HEK293 (cell line): ENCODE results near the gene BCL7A.

ENCODE experiments used
- CTCF ChIA-PET: fragments of 350-600 bp; formaldehyde crosslinking; extraction: SDS; loops from one replicate; lab custom pipeline; 2021; ENCODE audit warnings: antibody characterized with exemption; lab: Yijun Ruan, JAX
- POLR2A ChIA-PET: fragments of 300-600 bp; formaldehyde crosslinking; extraction: SDS; loops from one replicate; lab custom pipeline; 2020; ENCODE audit warnings: antibody characterized with exemption, inconsistent platforms; lab: Yijun Ruan, JAX
- H3K27ac ChIP-seq: fragments of 200-500 bp; sonication (Bioruptor generic); 2 replicates; pipeline ENCODE4 v1.5.1; 2014; ENCODE audit warnings: low read depth, low read length, control low read depth, inconsistent platforms; ENCODE audit errors: extremely low read depth
- H3K36me3 ChIP-seq, 2 experiments: fragments of 200-500 bp in 1 of 2; sonication (Bioruptor generic) in 1 of 2; 1 replicate in 1 of 2; 2 replicates in 1 of 2; pipeline ENCODE4 v1.5.1; 2014 to 2017; ENCODE audit warnings: inconsistent platforms in 2 of 2, low read length in 2 of 2; ENCODE audit not compliant: control insufficient read depth in 2 of 2, insufficient read depth in 1 of 2
- H3K4me1 ChIP-seq: fragments of 200-500 bp; sonication (Bioruptor generic); 2 replicates; pipeline ENCODE4 v1.5.1; 2014; ENCODE audit warnings: mild to moderate bottlenecking, low read length, inconsistent platforms; ENCODE audit not compliant: control insufficient read depth, insufficient read depth
- H3K4me3 ChIP-seq: 2 replicates; pipeline ENCODE4 v1.5.1; 2011; ENCODE audit warnings: low read depth, mild to moderate bottlenecking, control low read depth, low read length, moderate library complexity
- H3K9me3 ChIP-seq: fragments of 200-500 bp; sonication (Bioruptor generic); 2 replicates; pipeline ENCODE4 v1.5.1; 2014; ENCODE audit warnings: low read depth, low read length, inconsistent platforms; ENCODE audit not compliant: control insufficient read depth, insufficient read depth
- BCL11B ChIP-seq: fragments of 450-650 bp; formaldehyde crosslinking; IDR thresholded peaks from 2 replicates; pipeline ENCODE4 v1.5.1; 2016; ENCODE audit warnings: low read depth, missing biosample characterization, missing genetic modification characterization
- KLF7 ChIP-seq: fragments of 450-650 bp; formaldehyde crosslinking; IDR thresholded peaks from 2 replicates; pipeline ENCODE4 v1.5.1; 2016; ENCODE audit warnings: missing biosample characterization, missing genetic modification characterization, borderline replicate concordance
- MZF1 ChIP-seq: fragments of 450-650 bp; formaldehyde crosslinking; IDR thresholded peaks from 2 replicates; pipeline ENCODE4 v1.5.1; 2017; ENCODE audit warnings: missing biosample characterization, missing genetic modification characterization, borderline replicate concordance
- PRDM4 ChIP-seq: fragments of 450-650 bp; formaldehyde crosslinking; IDR thresholded peaks from 2 replicates; pipeline ENCODE4 v1.5.1; 2017; ENCODE audit warnings: missing biosample characterization, missing genetic modification characterization
- TRIM28 ChIP-seq: IDR thresholded peaks from 2 replicates; pipeline ENCODE4 v1.6.1; 2011; ENCODE audit warnings: low read length, control low read depth, borderline replicate concordance
- WT1 ChIP-seq: fragments of 450-650 bp; formaldehyde crosslinking; IDR thresholded peaks from 2 replicates; pipeline ENCODE4 v1.5.1; 2016; ENCODE audit warnings: missing biosample characterization, missing genetic modification characterization
- YY1 ChIP-seq: fragments of 450-650 bp; formaldehyde crosslinking; IDR thresholded peaks from 2 replicates; pipeline ENCODE4 v1.5.1; 2018; ENCODE audit warnings: missing biosample characterization, missing genetic modification characterization
- ZFP41 ChIP-seq: fragments of 450-650 bp; formaldehyde crosslinking; IDR thresholded peaks from 2 replicates; pipeline ENCODE4 v1.5.1; 2016; ENCODE audit warnings: missing biosample characterization, missing genetic modification characterization, borderline replicate concordance
- ZNF133 ChIP-seq: fragments of 450-650 bp; formaldehyde crosslinking; IDR thresholded peaks from 2 replicates; pipeline ENCODE4 v1.5.1; 2016; ENCODE audit warnings: missing biosample characterization, missing genetic modification characterization
- ZNF184 ChIP-seq: fragments of 450-650 bp; IDR thresholded peaks from 2 replicates; pipeline ENCODE4 v1.5.1; 2018; ENCODE audit warnings: missing biosample characterization, mild to moderate bottlenecking, missing genetic modification characterization
- ZNF239 ChIP-seq: fragments of 450-650 bp; formaldehyde crosslinking; IDR thresholded peaks from 2 replicates; pipeline ENCODE4 v1.5.1; 2016; ENCODE audit warnings: missing biosample characterization, missing genetic modification characterization
- ZNF26 ChIP-seq: fragments of 450-650 bp; formaldehyde crosslinking; IDR thresholded peaks from 2 replicates; pipeline ENCODE4 v1.5.1; 2016; ENCODE audit warnings: missing biosample characterization, missing genetic modification characterization
- ZNF311 ChIP-seq: fragments of 450-650 bp; formaldehyde crosslinking; IDR thresholded peaks from 2 replicates; pipeline ENCODE4 v1.5.1; 2017; ENCODE audit warnings: missing biosample characterization, missing genetic modification characterization, borderline replicate concordance
- ZNF324 ChIP-seq: fragments of 450-650 bp; formaldehyde crosslinking; IDR thresholded peaks from 2 replicates; pipeline ENCODE4 v1.5.1; 2016; ENCODE audit warnings: missing biosample characterization, missing genetic modification characterization
- ZNF449 ChIP-seq: fragments of 450-650 bp; formaldehyde crosslinking; IDR thresholded peaks from 2 replicates; pipeline ENCODE4 v1.5.1; 2017; ENCODE audit warnings: missing biosample characterization, mild to moderate bottlenecking, missing genetic modification characterization, moderate library complexity
- ZNF48 ChIP-seq: fragments of 450-650 bp; formaldehyde crosslinking; IDR thresholded peaks from 2 replicates; pipeline ENCODE4 v1.5.1; 2016; ENCODE audit warnings: missing biosample characterization, missing genetic modification characterization
- ZNF548 ChIP-seq: fragments of 450-650 bp; formaldehyde crosslinking; IDR thresholded peaks from 2 replicates; pipeline ENCODE4 v1.5.1; 2016; ENCODE audit warnings: missing biosample characterization, missing genetic modification characterization
- ZNF585B ChIP-seq: fragments of 450-650 bp; formaldehyde crosslinking; IDR thresholded peaks from 2 replicates; pipeline ENCODE4 v1.5.1; 2016; ENCODE audit warnings: missing biosample characterization, missing genetic modification characterization
- ZNF626 ChIP-seq: fragments of 450-650 bp; sonication (Bioruptor Pico); formaldehyde crosslinking; IDR thresholded peaks from 2 replicates; pipeline ENCODE4 v1.5.1; 2018; ENCODE audit warnings: missing biosample characterization, missing genetic modification characterization, inconsistent platforms
- ZNF76 ChIP-seq: fragments of 450-650 bp; formaldehyde crosslinking; IDR thresholded peaks from 2 replicates; pipeline ENCODE4; 2016; ENCODE audit warnings: low read depth, missing biosample characterization, missing genetic modification characterization, borderline replicate concordance
- ZSCAN4 ChIP-seq: fragments of 450-650 bp; formaldehyde crosslinking; IDR thresholded peaks from 2 replicates; pipeline ENCODE4 v1.5.1; 2017; ENCODE audit warnings: missing biosample characterization, missing genetic modification characterization

The BCL7A gene

GRCh38 chr12:122023339-122024131, 1.9 kb downstream of the BCL7A start (continued):
- TF ChIP-seq ZNF324 (no peak), ZNF449 (tag by site-specific recombination) (no peak; the same call in 1 of the 2 replicates), BCL11B (tag by site-specific recombination) (no peak), ZNF548 (tag by site-specific recombination) (no peak), YY1 (peak; percentile 83), ZNF239 (no peak), TRIM28 (no peak), ZNF626 (tag by site-specific recombination) (no peak), ZFP41 (no peak), ZNF133 (tag by site-specific recombination) (no peak), PRDM4 (tag by site-specific recombination) (no peak), ZNF184 (tag by site-specific recombination) (no peak), ZNF76 (tag by site-specific recombination) (no peak), ZSCAN4 (tag by site-specific recombination) (peak; percentile 78), WT1 (tag by site-specific recombination) (no peak), ZNF26 (tag by site-specific recombination) (no peak), KLF7 (no peak), ZNF585B (tag by site-specific recombination) (no peak)

- ChIA-PET POLR2A (interaction anchor here (1.5 to 1.8 kb wide), 2 partner anchors 39 to 136 kb away, joined by 3 to 4 read pairs; partner anchors contain the start of gene PSMD9), CTCF (interaction anchor here (0.5 to 1.2 kb wide), 2 partner anchors 12 to 107 kb away, joined by 3 to 4 read pairs; no protein-coding TSS in a partner anchor)
- peak overlapping the region; percentile 77; the same call in 1 of the 2 replicates for H3K27ac ChIP-seq
- H3K9me3 ChIP-seq: no peaks in the 10 kb centered on the region
- no peak for TF ChIP-seq MZF1 (tag by site-specific recombination)
- TF ChIP-seq ZNF48 (tag by site-specific recombination): no peak
- no peak for TF ChIP-seq ZNF311 (tag by site-specific recombination)
- H3K4me3 ChIP-seq: peak overlapping the region; percentile 71
- H3K4me1 ChIP-seq: peaks cover 4% of the 10 kb centered on the region
- H3K36me3 ChIP-seq: no peaks in the 10 kb centered on the region; a peak in 1 of 3 replicates
Measured at GRCh38 chr12:122024132-122024785, 2.6 kb downstream of the BCL7A start.
